Measurements from ENCODE around the gene GNL3.

GRCh38 chr3:52684184-52684583 lies 1.6 kb upstream of the GNL3 start:
- TF ChIP-seq POLR2A (IDR thresholded peaks at IDR 0.05; ENCODE audit: low read depth, low read length) (no peak), TAF1 (IDR thresholded peaks at IDR 0.05; ENCODE audit: low read depth, low read length) (no peak), POLR2AphosphoS5 (IDR thresholded peaks at IDR 0.05; ENCODE audit: low read depth, low read length) (no peak), POU2F2 (IDR thresholded peaks at IDR 0.05; ENCODE audit: low read depth, low read length) (no peak), SPI1 (IDR thresholded peaks at IDR 0.05; ENCODE audit: low read depth, low read length) (no peak)
